AG08396 (cell line): Measurements from ENCODE around the gene CD34.

ENCODE experiments used
- DNase-seq: peaks from one replicate; pipeline ENCODE4 v3.0.0; 2012; ENCODE audit warnings: low spot score, mixed read lengths

The CD34 gene

GRCh38 chr1:207872621-207873020 lies 38.3 kb downstream of the CD34 start:
- no peak for DNase-seq

GRCh38 chr1:207871117-207871649 lies 39.7 kb downstream of the CD34 start:
- DNase-seq = no peak

- no peak for DNase-seq
These were observed 40.5 kb downstream of the CD34 start for GRCh38 chr1:207870306-207871031.

GRCh38 chr1:207869859-207870258 lies 41.1 kb downstream of the CD34 start:
- no peak for DNase-seq

GRCh38 chr1:207868774-207869721 lies 41.9 kb downstream of the CD34 start:
- DNase-seq = peak; percentile 94

GRCh38 chr1:207868251-207868773 lies 42.6 kb downstream of the CD34 start:
- DNase-seq = peak; percentile 60

GRCh38 chr1:207867136-207868109 lies 43.5 kb downstream of the CD34 start:
- peak; percentile 38 for DNase-seq

- DNase-seq = peak; percentile 78
These were observed 44.3 kb downstream of the CD34 start for GRCh38 chr1:207866471-207867135.

- no peak for DNase-seq
These were observed 46.9 kb downstream of the CD34 start for GRCh38 chr1:207863893-207864535.

GRCh38 chr1:207862241-207862787 lies 48.6 kb downstream of the CD34 start:
- DNase-seq = peak; percentile 31

- DNase-seq = no peak
These were observed 49.3 kb downstream of the CD34 start for GRCh38 chr1:207861442-207862177.

GRCh38 chr1:207860531-207860930 lies 50.4 kb downstream of the CD34 start:
- DNase-seq = no peak

- DNase-seq = no peak
These were observed 52.1 kb downstream of the CD34 start for GRCh38 chr1:207858806-207859205.

- no peak for DNase-seq
These were observed 52.6 kb downstream of the CD34 start for GRCh38 chr1:207858281-207858680.

- DNase-seq = no peak
These were observed 53.5 kb downstream of the CD34 start for GRCh38 chr1:207857447-207857846.

- DNase-seq = no peak
These were observed 54.5 kb downstream of the CD34 start for GRCh38 chr1:207856276-207857023.

- no peak for DNase-seq
These were observed 56.9 kb downstream of the CD34 start for GRCh38 chr1:207854001-207854400.

GRCh38 chr1:207853372-207853757 lies 57.6 kb downstream of the CD34 start:
- no peak for DNase-seq
